Activated gamma-delta T cell treated with Interleukin-2 at 50 U/mL for 16 hours (primary cell): ENCODE measurements around the gene ENOSF1.

Experiments
- DNase-seq: peaks from one replicate; pipeline ENCODE4 v3.0.0-alpha.2; 2020

ENOSF1 gene

GRCh38 chr18:629269-630150 is 82.9 kb downstream of the ENOSF1 start:
- DNase-seq = no peak

- no peak for DNase-seq
These were observed 85.2 kb downstream of the ENOSF1 start for GRCh38 chr18:627231-627630.

- peak; percentile 42 for DNase-seq
These were observed 88.4 kb downstream of the ENOSF1 start for GRCh38 chr18:623761-624620.

GRCh38 chr18:622289-622688 is 90.1 kb downstream of the ENOSF1 start:
- no peak for DNase-seq

- DNase-seq = no peak
These were observed 91.0 kb downstream of the ENOSF1 start for GRCh38 chr18:621291-622043.
